ENCODE measurements around the gene TOP3A. TPM values are rescaled to one million over a fixed set of nuclear protein-coding genes. Genes with fewer than 3 reads are reported as not detected.

TOP3A gene
- total RNA-seq, 4 donors from 2014 or later, result 22.9 to 47.2 (median 27.5) TPM

DNA sequence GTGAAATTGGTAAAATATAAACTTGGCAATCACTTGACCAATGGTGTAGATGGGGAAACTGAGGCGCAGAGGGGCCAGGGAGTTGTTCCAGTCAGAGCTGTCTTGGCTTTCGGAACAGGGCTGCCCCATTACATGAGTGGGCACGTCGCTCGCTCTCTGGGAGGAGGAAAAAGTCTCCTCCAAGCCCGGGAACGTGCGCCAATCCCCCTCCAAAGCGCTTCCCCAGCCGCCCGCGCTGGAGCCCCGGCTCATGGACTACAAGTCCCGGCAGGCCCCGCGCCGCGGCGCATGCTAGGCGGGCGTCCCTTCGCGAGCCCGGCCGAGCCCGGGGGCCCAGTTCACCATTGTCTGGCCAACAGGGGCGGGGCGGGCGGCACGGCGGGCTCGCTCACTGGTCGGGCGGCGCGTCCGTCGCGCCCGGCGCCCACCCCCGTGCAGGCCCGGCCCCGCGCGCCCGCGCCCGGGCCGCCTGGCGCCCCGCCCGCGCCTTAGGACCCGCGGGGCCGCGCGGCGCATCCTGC lies 89.6 kb downstream of the TOP3A start, which contains the start of gene LLGL1:
Gene LLGL1, plus strand, starts transcription at position 515 of the 521 bp plus-strand sequence. CDS start 48 bp downstream, outside the sequence.
- H3K27me3 ChIP-seq, result no peaks in the 10 kb centered on the region

DNA sequence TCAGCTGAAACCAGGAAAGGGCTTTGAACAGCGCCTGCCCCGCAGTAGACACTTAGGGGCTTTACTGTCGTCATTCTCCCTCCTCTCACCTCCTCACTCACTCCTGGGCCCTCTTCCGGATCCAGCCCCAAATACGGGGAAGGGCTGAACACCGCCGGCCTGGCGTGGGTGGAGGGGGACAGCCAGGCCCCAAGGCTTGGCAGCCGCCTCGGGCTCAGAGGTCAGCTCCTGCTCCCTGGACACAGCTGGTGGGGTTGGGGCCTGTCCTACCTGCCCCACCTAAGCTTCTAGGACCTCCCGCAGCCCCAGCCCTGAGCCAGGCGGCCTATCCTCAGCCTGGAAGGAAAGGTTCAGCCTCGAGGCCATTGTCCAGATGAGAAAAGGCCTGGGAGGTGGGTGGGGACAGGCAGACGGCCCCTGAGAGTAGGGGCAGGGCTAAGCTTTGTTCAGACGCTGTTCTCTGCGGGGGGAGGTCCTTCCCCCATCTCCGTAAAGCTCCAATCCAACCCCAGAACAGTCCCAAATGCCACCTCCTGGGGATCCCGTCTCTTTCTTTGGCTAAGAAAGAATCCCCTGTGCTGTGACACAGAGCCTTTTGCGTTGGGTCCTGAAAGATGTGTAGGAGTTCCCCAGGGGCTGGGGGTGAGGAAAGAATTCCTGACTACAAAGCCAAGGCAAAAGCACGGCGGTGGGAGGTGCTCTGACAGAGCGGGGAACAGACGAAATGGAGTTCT lies 90.2 kb downstream of the TOP3A start:
- Histone ChIP-seq H3K4me1 (peaks cover 21% of the 10 kb centered on the region), H3K36me3 (no peaks in the 10 kb centered on the region), H3K4me3 (peak overlapping the region; percentile 74), H3K27ac (no peak overlapping the region), H3K9me3 (no peaks in the 10 kb centered on the region), H3K27me3 (no peaks in the 10 kb centered on the region)
- TF ChIP-seq EP300 (IDR thresholded peaks at IDR 0.05) (no peak), POLR2A (IDR thresholded peaks at IDR 0.05) (no peak), POLR2AphosphoS5 (IDR thresholded peaks at IDR 0.05) (no peak)
- TF ChIP-seq, protein P1, sequence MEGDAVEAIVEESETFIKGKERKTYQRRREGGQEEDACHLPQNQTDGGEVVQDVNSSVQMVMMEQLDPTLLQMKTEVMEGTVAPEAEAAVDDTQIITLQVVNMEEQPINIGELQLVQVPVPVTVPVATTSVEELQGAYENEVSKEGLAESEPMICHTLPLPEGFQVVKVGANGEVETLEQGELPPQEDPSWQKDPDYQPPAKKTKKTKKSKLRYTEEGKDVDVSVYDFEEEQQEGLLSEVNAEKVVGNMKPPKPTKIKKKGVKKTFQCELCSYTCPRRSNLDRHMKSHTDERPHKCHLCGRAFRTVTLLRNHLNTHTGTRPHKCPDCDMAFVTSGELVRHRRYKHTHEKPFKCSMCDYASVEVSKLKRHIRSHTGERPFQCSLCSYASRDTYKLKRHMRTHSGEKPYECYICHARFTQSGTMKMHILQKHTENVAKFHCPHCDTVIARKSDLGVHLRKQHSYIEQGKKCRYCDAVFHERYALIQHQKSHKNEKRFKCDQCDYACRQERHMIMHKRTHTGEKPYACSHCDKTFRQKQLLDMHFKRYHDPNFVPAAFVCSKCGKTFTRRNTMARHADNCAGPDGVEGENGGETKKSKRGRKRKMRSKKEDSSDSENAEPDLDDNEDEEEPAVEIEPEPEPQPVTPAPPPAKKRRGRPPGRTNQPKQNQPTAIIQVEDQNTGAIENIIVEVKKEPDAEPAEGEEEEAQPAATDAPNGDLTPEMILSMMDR (IDR thresholded peaks at IDR 0.05), result no peak
- DNase-seq (ENCODE audit: low spot score in 2 of 2), result no peak
- WGBS, result 51% methylated on average over 22 of the region's 23 CpGs

More for the DNA sequence above, 89.6 kb downstream of the TOP3A start, which contains the start of gene LLGL1:
- no peaks in the 10 kb centered on the region for H3K36me3 ChIP-seq
- peak within 1 kb of the TSS; percentile 74 for H3K4me3 ChIP-seq
- no peak for TF ChIP-seq POLR2A (IDR thresholded peaks at IDR 0.05)
- TF ChIP-seq EP300 (IDR thresholded peaks at IDR 0.05), result no peak
- TF ChIP-seq, protein P1 (IDR thresholded peaks at IDR 0.05), result no peak
- TF ChIP-seq POLR2AphosphoS5 (IDR thresholded peaks at IDR 0.05), result no peak
- H3K27ac ChIP-seq, result no peak within 1 kb of the TSS
- no peaks in the 10 kb centered on the region for H3K9me3 ChIP-seq
- H3K4me1 ChIP-seq, result peaks cover 21% of the 10 kb centered on the region
- peak; percentile 97 for DNase-seq (ENCODE audit: low spot score in 2 of 2)
- 2% methylated on average over 12 of the region's 60 CpGs for WGBS

DNA sequence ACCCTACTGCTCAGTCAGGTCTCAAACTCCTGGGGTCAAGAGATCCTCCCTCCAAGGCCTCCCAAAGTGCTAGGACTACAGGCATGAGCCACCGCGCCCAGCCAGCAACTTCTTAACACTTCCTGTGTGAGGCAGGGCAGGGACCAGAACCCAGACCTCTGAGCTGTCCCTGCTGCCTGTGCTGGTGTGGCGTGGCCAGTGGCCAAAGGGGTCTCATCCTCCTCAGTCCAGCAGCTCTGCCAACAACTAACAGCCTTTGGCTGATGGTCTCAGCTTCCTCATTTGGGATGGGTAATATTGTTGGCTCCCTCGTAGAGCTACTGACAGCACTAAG lies 90.8 kb downstream of the TOP3A start:
- no peak for DNase-seq (ENCODE audit: low spot score in 2 of 2)
- Histone ChIP-seq H3K4me3 (no peak overlapping the region), H3K27ac (no peak overlapping the region), H3K27me3 (no peaks in the 10 kb centered on the region), H3K36me3 (no peaks in the 10 kb centered on the region), H3K9me3 (no peaks in the 10 kb centered on the region), H3K4me1 (peaks cover 21% of the 10 kb centered on the region)
- WGBS, result 83% methylated on average over 3 of the region's 4 CpGs
- TF ChIP-seq POLR2A (IDR thresholded peaks at IDR 0.05), result no peak
- no peak for TF ChIP-seq POLR2AphosphoS5 (IDR thresholded peaks at IDR 0.05)
- TF ChIP-seq EP300 (IDR thresholded peaks at IDR 0.05), result no peak
- TF ChIP-seq, protein P1 (IDR thresholded peaks at IDR 0.05), result no peak

Other genes starting within 250 kb of the TOP3A start
- 10 to 100 TPM; 34.6 to 44.0 (median 37.9) TPM for gene DRG2, start 227.0 kb downstream of the TOP3A start, total RNA-seq
- gene MYO15A, start 206.2 kb downstream of the TOP3A start, total RNA-seq, result under 1 TPM; 0.23 to 0.49 (median 0.41) TPM
- 10 to 100 TPM; 67.1 to 92.7 (median 73.2) TPM for gene ALKBH5, start 131.2 kb downstream of the TOP3A start, total RNA-seq
- 10 to 100 TPM; 27.7 to 37.1 (median 32.8) TPM for gene LLGL1, start 89.4 kb downstream of the TOP3A start, total RNA-seq
- 100 to 1,000 TPM; 254 to 350 (median 291) TPM for gene FLII, start 56.3 kb downstream of the TOP3A start, total RNA-seq
- gene MIEF2, start 54.3 kb downstream of the TOP3A start, total RNA-seq, result 10 to 100 TPM; 19.5 to 39.2 (median 27.5) TPM
- gene SMCR8, start 299 bp upstream of the TOP3A start, total RNA-seq, result 10 to 100 TPM; 16.7 to 25.5 (median 22.4) TPM
- 10 to 100 TPM; 37.8 to 56.0 (median 49.2) TPM for gene SHMT1, start 48.6 kb upstream of the TOP3A start, total RNA-seq
- gene EVPLL, start 62.8 kb upstream of the TOP3A start, total RNA-seq, result 10 to 100 TPM in 2 of 4 donors, 1 to 10 TPM in 2; 3.7 to 15.6 (median 9.2) TPM
- under 1 TPM in 1 of 4 donors, not detected in 3; 0.25 TPM for gene LGALS9C, start 161.8 kb upstream of the TOP3A start, total RNA-seq